ENCODE measurements around the gene C2CD2.

- TF ChIP-seq CTCF (IDR thresholded peaks at IDR 0.05; ENCODE audit: extremely low read depth in 1 of 2, insufficient read depth in 1 of 2, low read depth in 1 of 2, low read length in 2 of 2), result no peak
- no peak for TF ChIP-seq POLR2A (IDR thresholded peaks at IDR 0.05; ENCODE audit: low read depth, low read length)
- TF ChIP-seq POLR2AphosphoS5 (IDR thresholded peaks at IDR 0.05; ENCODE audit: insufficient read depth, low read depth, low read length), result no peak
- TF ChIP-seq EZH2 (IDR thresholded peaks at IDR 0.05; ENCODE audit: borderline replicate concordance, low read depth, low read length, severe bottlenecking), result no peak
Observed at GRCh38 chr21:41907496-41908258, 46.1 kb downstream of the C2CD2 start.

Measured in endothelial cell of umbilical vein (primary cell).